Measurements from ENCODE around the gene RDH11. TPM values are rescaled to one million over a fixed set of nuclear protein-coding genes. Genes with fewer than 3 reads are reported as not detected.

Gene RDH11
- total RNA-seq, 2 experiments from 2014 or later, result 31.1 to 37.7 TPM

DNA sequence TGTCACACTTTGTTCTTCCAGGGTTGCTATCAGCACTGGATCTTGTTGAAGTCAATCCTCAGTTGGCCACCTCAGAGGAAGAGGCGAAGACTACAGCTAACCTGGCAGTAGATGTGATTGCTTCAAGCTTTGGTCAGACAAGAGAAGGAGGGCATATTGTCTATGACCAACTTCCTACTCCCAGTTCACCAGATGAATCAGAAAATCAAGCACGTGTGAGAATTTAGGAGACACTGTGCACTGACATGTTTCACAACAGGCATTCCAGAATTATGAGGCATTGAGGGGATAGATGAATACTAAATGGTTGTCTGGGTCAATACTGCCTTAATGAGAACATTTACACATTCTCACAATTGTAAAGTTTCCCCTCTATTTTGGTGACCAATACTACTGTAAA is 44.9 kb downstream of the RDH11 start:
- Histone ChIP-seq H3K27ac (ENCODE audit: low read depth, low read length, poor library complexity, severe bottlenecking) (no peak overlapping the region), H4K20me1 (ENCODE audit: insufficient read depth, low read length) (no peaks in the 10 kb centered on the region), H3K9me3 (ENCODE audit: low read length) (no peaks in the 10 kb centered on the region), H3K9me2 (ENCODE audit: insufficient read depth, low read length) (no peaks in the 10 kb centered on the region), H3K4me1 (ENCODE audit: insufficient read depth, low read length, poor library complexity, severe bottlenecking) (no peaks in the 10 kb centered on the region), H2AFZ (ENCODE audit: low read length) (no peak overlapping the region), H3K79me2 (ENCODE audit: insufficient read depth, low read depth, low read length) (no peaks in the 10 kb centered on the region), H3K4me2 (ENCODE audit: low read length) (no peak overlapping the region), H3K4me3 (ENCODE audit: low read depth, low read length, poor library complexity, severe bottlenecking) (no peak overlapping the region), H3K36me3 (ENCODE audit: insufficient read depth, low read length) (peaks cover 93% of the 10 kb centered on the region)
- ChIA-PET CTCF (ENCODE audit: unreplicated experiment) (no interaction called here), POLR2A (no interaction called here)
- no peak for DNase-seq (ENCODE audit: low spot score)
- TSS peak; percentile 43 for BruUV-seq (replicated peaks)
- TF ChIP-seq, protein P1, sequence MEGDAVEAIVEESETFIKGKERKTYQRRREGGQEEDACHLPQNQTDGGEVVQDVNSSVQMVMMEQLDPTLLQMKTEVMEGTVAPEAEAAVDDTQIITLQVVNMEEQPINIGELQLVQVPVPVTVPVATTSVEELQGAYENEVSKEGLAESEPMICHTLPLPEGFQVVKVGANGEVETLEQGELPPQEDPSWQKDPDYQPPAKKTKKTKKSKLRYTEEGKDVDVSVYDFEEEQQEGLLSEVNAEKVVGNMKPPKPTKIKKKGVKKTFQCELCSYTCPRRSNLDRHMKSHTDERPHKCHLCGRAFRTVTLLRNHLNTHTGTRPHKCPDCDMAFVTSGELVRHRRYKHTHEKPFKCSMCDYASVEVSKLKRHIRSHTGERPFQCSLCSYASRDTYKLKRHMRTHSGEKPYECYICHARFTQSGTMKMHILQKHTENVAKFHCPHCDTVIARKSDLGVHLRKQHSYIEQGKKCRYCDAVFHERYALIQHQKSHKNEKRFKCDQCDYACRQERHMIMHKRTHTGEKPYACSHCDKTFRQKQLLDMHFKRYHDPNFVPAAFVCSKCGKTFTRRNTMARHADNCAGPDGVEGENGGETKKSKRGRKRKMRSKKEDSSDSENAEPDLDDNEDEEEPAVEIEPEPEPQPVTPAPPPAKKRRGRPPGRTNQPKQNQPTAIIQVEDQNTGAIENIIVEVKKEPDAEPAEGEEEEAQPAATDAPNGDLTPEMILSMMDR (conservative IDR thresholded peaks at IDR 0.05; ENCODE audit: low read length), result no peak
- TF ChIP-seq EZH2phosphoT487 (IDR thresholded peaks at IDR 0.05; ENCODE audit: borderline replicate concordance, low read depth, low read length), result no peak
- intact Hi-C loops (cut with micrococcal nuclease; ENCODE audit: unreplicated experiment), result no loop called here

DNA sequence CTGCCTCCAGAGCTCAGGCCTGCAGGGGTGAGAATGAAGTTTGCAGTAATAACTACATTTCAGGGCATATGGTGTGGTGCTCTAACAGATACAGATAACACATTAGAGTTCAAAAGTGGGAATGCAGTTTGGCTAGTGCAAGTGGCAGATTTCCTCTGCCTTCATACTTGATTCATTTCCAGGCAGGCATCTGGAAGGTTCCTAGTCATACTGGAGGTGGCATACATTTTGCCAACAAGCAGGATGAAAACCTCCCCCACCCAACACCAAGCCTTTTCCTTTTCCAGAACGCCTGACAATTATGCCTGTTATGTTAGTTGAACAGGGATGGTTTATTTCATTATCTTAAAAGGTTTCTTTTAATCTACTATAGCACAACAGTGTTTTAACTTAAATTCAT is 45.4 kb downstream of the RDH11 start:
- Histone ChIP-seq H3K36me3 (ENCODE audit: insufficient read depth, low read length) (peaks cover 88% of the 10 kb centered on the region), H3K4me1 (ENCODE audit: insufficient read depth, low read length, poor library complexity, severe bottlenecking) (no peaks in the 10 kb centered on the region), H3K4me3 (ENCODE audit: low read depth, low read length, poor library complexity, severe bottlenecking) (no peak overlapping the region), H3K9me3 (ENCODE audit: low read length) (no peaks in the 10 kb centered on the region), H4K20me1 (ENCODE audit: insufficient read depth, low read length) (no peaks in the 10 kb centered on the region), H3K4me2 (ENCODE audit: low read length) (no peak overlapping the region), H3K79me2 (ENCODE audit: insufficient read depth, low read depth, low read length) (no peaks in the 10 kb centered on the region), H2AFZ (ENCODE audit: low read length) (no peak overlapping the region), H3K9me2 (ENCODE audit: insufficient read depth, low read length) (no peaks in the 10 kb centered on the region), H3K27ac (ENCODE audit: low read depth, low read length, poor library complexity, severe bottlenecking) (no peak overlapping the region)
- intact Hi-C loops (cut with micrococcal nuclease; ENCODE audit: unreplicated experiment), result no loop called here
- POLR2A ChIA-PET, result no interaction called here
- CTCF ChIA-PET (ENCODE audit: unreplicated experiment), result no interaction called here
- BruUV-seq (replicated peaks), result no TSS peak
- no peak for TF ChIP-seq EZH2phosphoT487 (IDR thresholded peaks at IDR 0.05; ENCODE audit: borderline replicate concordance, low read depth, low read length)
- TF ChIP-seq, protein P1 (conservative IDR thresholded peaks at IDR 0.05; ENCODE audit: low read length), result no peak
- no peak for DNase-seq (ENCODE audit: low spot score)

DNA sequence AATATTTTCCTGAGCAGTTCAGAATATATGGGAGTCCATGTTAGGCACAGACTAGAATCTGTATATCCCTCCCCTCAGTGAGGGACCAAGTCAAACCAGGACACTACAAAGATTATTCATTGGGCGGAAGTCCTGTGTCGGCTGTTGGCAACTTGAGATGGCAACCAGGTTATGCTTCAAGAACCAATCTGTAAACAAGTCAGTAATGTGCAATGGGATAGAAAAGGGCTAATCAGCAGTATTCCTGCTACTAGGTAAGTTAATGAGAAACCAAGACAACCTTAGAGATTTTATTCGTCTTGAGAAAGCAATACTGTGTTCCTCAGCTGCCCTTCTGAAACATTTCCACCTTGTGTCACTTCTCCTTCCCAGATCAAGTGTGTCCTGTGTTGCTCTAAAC is 49.4 kb downstream of the RDH11 start:
- Histone ChIP-seq H3K4me3 (ENCODE audit: low read depth, low read length, poor library complexity, severe bottlenecking) (no peak overlapping the region), H3K9me3 (ENCODE audit: low read length) (no peaks in the 10 kb centered on the region), H3K4me1 (ENCODE audit: insufficient read depth, low read length, poor library complexity, severe bottlenecking) (no peaks in the 10 kb centered on the region), H3K27ac (ENCODE audit: low read depth, low read length, poor library complexity, severe bottlenecking) (no peak overlapping the region), H2AFZ (ENCODE audit: low read length) (no peak overlapping the region), H3K36me3 (ENCODE audit: insufficient read depth, low read length) (peaks cover 48% of the 10 kb centered on the region), H3K4me2 (ENCODE audit: low read length) (no peak overlapping the region), H3K79me2 (ENCODE audit: insufficient read depth, low read depth, low read length) (no peaks in the 10 kb centered on the region), H3K9me2 (ENCODE audit: insufficient read depth, low read length) (no peaks in the 10 kb centered on the region), H4K20me1 (ENCODE audit: insufficient read depth, low read length) (no peaks in the 10 kb centered on the region)
- no TSS peak for BruUV-seq (replicated peaks)
- intact Hi-C loops (cut with micrococcal nuclease; ENCODE audit: unreplicated experiment), result no loop called here
- TF ChIP-seq EZH2phosphoT487 (IDR thresholded peaks at IDR 0.05; ENCODE audit: borderline replicate concordance, low read depth, low read length), result no peak
- TF ChIP-seq, protein P1 (conservative IDR thresholded peaks at IDR 0.05; ENCODE audit: low read length), result no peak
- CTCF ChIA-PET (ENCODE audit: unreplicated experiment), result no interaction called here
- POLR2A ChIA-PET, result no interaction called here
- no peak for DNase-seq (ENCODE audit: low spot score)

Measured in OCI-LY7 (cell line).